GM21360 (cell line): Measurements from ENCODE around the gene ZNF341.

Experiments
- ATAC-seq: cut with Tn5 transposase; IDR thresholded peaks from one replicate; pipeline ENCODE4 v1.9.1; 2021; ENCODE audit warnings: mild to moderate bottlenecking, moderate library complexity; ENCODE audit not compliant: unreplicated experiment

ZNF341 gene

GRCh38 chr20:33701629-33702450, 30.0 kb upstream of the ZNF341 start:
- ATAC-seq: no peak

- ATAC-seq: no peak
Observed at GRCh38 chr20:33702861-33703260, 28.9 kb upstream of the ZNF341 start.

- ATAC-seq: no peak
Observed at GRCh38 chr20:33703498-33704137, 28.2 kb upstream of the ZNF341 start.

- no peak for ATAC-seq
Observed at GRCh38 chr20:33704197-33704924, 27.4 kb upstream of the ZNF341 start.

- no peak for ATAC-seq
Observed at GRCh38 chr20:33707668-33708067, 24.1 kb upstream of the ZNF341 start.

GRCh38 chr20:33709398-33709797, 22.4 kb upstream of the ZNF341 start:
- ATAC-seq: no peak

- ATAC-seq: no peak
Observed at GRCh38 chr20:33709905-33710541, 21.8 kb upstream of the ZNF341 start.

GRCh38 chr20:33710681-33711445, 20.9 kb upstream of the ZNF341 start:
- ATAC-seq: no peak

- ATAC-seq: no peak
Observed at GRCh38 chr20:33711446-33711738, 20.4 kb upstream of the ZNF341 start.

GRCh38 chr20:33713865-33714367, 17.9 kb upstream of the ZNF341 start:
- no peak for ATAC-seq

- ATAC-seq: no peak
Observed at GRCh38 chr20:33716498-33716897, 15.3 kb upstream of the ZNF341 start.

GRCh38 chr20:33719277-33719988, 12.4 kb upstream of the ZNF341 start:
- no peak for ATAC-seq

- ATAC-seq: peak; percentile 95
Observed at GRCh38 chr20:33719989-33720709, 11.6 kb upstream of the ZNF341 start, which contains the start of gene PXMP4. TSS of gene PXMP4 (minus strand) at chr20:33720310. CDS start at chr20:33720207, 103 bp downstream.

- ATAC-seq: no peak
Observed at GRCh38 chr20:33721391-33722140, 10.2 kb upstream of the ZNF341 start.

GRCh38 chr20:33724439-33725094, 7.2 kb upstream of the ZNF341 start:
- no peak for ATAC-seq

GRCh38 chr20:33725607-33726264, 6.1 kb upstream of the ZNF341 start:
- no peak for ATAC-seq

- ATAC-seq: no peak
Observed at GRCh38 chr20:33727115-33727479, 4.7 kb upstream of the ZNF341 start.
